ENCODE data around the gene AICDA.
"Not testable (repeated sequence)": the region's sequence is repeated elsewhere in the genome, so short reads cannot be mapped to it uniquely, and the experiment has no call there.

Gene AICDA

DNA sequence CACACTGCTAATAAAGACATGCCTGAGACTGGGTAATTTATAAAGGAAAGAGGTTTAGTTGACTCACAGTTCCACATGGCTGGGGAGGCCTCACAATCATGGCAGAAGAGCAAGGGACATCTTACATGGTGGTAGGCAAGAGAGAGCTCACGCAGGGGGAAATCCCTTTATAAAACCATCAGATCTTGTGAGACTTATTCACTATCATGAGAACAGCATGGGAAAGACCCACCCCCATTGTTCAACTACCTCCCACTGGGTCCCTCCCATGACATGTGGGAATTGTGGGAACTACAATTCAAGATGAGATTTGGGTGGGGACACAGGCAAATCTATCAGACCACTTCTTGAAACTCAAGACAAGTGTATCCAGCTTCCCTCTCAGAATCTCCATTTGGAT is 1.2 kb upstream of the AICDA start:
- DNase-seq (ENCODE audit: low read depth in 3 of 3) = not testable (repeated sequence)

DNA sequence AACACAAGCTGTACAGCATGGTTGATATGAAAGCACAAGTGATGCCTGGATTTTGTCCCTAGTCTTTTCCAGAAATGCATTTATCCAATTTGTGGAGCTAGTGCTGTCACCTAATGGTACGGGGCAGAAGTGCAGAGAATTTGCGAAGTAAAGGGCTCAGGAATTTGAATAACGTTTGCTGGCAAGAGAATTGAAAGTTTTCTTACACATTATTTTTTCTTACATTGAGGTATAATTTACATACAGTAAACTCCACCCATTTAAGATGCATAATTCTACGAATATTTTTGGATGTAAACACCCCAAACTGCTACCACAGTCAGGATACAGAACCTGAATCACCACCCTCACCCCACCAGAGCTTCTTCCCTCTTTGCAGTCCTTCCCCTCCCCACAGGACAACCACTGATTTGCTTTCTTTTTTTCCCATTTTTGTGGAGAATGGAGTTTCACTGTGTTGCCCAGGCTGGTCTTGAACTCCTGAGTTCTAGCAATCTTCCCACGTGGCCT is 3.5 kb downstream of the AICDA start:
- no peak for DNase-seq (ENCODE audit: low read depth in 3 of 3)

DNA sequence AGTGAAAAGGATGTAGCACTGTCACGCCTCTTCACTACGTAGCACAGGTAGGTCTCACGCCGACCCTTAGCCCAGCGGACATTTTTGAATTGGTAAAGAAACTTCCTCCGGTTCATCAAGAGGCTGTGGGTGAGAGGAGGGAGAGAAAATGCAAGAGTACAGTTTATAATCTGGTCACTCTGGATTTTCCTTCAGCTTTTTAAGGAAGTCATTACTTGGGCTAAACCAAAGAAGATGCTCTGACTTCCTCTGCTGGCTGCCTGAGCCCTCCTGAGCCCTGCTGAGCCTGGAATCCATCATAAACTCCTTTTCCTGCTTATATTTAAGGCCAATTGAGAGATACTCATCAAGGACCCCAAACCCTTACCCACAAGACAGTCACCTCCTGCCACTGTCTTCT is 5.8 kb downstream of the AICDA start:
- no peak for DNase-seq (ENCODE audit: low read depth in 3 of 3)

DNA sequence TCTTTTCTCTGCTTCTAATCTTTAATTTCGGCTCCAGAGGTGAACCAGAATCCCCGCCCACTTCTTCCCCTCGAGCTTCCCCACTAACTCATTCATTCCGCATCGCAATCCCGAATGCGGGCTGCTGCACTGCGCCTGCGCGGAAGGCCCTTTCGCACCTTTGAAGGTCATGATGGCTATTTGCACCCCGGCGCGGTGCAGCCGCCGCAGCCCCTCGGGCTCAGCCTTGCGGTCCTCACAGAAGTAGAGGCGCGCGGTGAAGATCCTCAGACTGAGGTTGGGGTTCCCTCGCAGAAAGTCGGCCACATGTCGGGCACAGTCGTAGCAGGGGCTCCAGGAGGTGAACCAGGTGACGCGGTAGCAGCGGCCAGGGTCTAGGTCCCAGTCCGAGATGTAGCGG is 7.6 kb downstream of the AICDA start:
- no peak for DNase-seq (ENCODE audit: low read depth in 3 of 3)

DNA sequence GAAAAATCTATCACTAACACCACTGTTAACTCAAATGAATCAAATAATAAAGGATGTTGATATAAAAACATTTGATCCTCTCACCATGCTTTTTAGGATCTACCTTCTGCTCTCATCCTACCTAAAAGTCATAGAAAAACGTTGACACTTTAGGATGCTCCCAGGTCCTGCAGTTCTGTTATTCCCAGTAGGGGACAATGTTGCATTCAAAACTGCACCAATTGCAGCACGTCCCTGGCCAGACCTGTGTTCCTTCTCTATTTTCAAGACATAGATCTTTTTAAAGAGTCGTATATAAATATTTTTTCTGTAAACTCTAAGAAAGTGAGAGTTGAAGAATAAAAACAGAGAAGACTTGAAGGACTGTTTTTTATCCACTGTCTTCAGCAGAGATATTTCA is 8.8 kb downstream of the AICDA start:
- DNase-seq (ENCODE audit: low read depth in 3 of 3) = no peak

DNA sequence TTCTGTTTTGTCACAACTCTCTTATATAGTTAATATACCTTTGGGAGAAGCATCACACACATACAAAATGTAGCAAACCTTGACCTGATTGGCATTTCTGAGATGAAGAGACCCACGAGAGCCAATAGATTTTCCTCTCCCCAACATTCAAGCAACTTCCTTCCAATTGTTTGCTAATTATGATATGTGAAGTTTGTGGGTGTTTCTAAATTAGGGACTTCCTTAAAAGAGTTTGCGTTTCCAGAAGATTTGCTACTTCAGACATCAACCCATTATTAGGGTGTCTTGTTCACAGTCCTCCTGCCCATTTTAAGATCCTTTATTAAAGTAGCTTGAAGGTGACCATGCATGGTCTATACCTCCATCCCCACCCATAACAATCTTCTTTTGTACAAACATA is 9.4 kb downstream of the AICDA start:
- DNase-seq (ENCODE audit: low read depth in 3 of 3) = no peak

DNA sequence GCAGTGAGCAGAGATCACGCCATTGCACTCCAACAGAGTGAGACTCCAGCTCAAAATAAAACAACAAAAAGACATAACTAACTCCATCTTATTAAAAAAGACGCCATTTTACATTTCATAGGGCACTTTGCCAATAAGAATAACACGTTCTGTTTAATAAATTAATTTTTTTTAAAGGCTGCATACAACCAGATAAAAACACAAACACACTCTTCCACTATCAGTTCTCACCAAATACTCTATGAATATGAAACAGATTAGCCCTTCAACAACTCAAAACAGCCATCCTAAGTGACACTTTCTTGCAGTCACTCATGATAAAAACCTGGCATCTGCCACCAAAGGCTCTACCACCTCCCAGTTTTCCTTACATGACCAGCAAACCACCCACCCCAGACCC is 16.1 kb downstream of the AICDA start:
- no peak for DNase-seq (ENCODE audit: low read depth in 3 of 3)

DNA sequence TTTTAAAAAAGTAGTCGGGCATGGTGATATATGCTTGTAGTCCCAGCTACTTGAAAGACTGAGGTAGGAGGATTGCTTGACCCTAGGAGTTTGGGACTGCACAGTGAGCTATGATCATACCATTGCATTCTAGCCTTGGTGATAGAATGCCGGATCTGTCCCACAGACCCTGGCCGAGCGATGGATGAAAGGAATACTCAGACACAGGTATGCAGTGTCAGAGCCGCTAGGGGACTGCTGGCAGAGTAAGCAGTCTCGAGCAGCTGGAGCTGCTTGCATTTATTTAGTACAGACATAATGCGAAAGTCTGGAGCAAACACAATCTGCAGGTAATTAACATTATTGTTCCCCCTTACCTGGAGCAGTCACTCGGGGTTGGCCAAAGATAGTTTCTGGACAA is 18.6 kb downstream of the AICDA start:
- DNase-seq (ENCODE audit: low read depth in 3 of 3) = no peak

DNA sequence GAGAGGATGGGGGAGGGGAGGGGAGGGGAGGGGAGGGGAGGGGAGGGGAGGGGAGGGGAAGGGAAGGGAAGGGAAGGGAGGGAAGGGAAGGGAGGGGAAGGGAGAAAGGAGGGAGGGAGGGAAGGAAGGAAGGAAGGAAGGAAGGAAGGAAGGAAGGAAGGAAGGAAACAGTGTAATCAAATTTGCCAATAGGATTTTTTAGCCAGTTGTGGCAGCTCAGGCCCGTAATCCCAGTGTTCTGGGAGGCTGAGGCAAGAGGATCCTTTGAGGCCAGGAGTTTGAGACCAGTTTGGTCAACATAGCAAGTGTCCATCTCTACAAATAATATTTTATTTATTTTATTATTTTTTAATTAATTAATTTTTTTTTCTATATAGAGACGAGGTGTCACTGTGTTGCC is 19.4 kb downstream of the AICDA start:
- DNase-seq (ENCODE audit: low read depth in 3 of 3) = no peak

DNA sequence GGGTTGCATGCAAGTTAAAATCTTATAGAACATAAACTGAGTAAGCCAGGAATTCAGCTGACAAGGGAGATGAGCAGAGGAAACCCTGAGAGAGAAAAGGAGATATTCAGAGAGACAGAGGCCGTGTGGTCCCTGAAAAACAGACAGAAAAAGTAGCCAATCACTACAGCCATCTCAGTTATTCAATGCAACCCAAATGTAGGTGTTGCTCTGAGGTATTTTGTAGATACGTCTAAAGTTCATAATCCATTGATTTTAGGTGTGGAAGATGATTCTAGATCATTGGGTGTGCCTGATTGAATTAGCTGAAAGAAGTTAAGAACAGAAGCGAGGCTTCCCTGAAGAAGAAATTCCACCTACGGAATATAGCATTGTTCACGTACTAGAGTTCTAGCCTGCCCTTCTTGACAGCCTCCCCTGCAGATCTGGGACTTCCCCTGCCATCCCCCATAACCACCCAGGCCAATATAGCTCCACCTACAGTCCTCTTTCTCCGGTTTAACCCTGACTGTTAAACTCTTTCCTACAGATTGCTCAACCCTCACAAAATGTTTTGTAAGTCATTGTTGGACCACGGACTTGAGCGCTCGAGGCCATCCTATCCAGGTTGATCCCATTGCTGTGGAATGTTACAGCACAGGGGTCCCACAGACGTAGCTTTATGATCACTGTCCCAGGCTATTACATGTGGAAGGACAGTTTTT is 21.7 kb downstream of the AICDA start:
- no peak for DNase-seq (ENCODE audit: low read depth in 3 of 3)

DNA sequence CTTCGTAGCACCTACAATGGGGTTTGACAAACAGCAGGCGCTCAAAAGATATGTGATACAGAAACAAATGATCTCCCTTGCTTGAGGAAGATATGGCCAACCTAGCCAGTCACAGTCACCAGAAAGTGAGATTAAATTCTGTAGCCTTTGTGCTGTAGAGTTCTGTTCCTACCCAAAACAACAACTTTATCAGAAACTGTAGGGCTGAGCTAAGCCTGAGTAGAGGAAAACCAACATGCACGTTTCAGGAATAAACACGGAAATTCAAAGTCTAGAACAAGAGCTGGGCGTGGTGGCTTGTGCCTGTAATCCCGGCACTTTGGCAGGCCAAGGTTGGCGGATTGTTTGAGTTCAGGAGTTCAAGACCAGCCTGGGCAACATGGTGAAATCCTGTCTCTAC is 23.0 kb downstream of the AICDA start:
- DNase-seq (ENCODE audit: low read depth in 3 of 3) = no peak

DNA sequence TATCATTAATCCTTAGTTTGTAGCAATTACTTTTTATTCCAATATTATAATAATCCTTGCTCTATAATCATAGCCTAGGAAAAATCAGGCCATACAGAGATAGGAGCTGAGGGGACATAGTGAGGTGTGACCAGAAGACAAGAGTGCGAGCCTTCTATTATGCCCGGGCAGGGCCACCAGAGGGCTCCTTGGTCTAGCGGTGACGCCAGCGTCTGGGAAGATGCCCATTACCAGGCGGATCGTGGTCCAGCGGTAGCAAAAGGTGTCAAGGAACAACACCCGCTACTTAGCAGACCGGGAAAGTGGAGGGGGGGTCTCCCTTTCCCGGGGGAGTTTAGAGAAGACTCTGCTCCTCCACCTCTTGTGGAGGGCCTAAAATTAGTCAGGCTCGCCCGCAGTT is 28.2 kb downstream of the AICDA start:
- not testable (repeated sequence) for DNase-seq (ENCODE audit: low read depth in 3 of 3)

DNA sequence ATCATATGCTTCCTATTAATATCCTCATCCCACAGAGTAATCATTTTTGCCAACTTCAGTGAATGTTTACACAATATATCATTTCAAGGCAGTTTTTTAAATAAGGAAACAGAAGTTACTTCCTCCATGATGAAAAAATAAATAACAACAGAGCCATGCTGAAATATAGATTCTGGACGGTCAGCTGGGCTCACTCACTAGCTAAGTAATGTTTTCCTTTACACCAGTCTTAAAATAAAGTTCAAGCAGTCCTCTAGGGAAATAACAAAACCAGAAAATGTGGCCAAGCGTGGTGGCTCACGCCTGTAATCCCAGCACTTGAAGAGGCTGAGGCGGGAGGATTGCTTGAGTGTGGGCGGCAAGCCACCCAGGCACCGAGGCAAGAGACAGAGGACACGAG is 28.7 kb downstream of the AICDA start:
- no peak for DNase-seq (ENCODE audit: low read depth in 3 of 3)

DNA sequence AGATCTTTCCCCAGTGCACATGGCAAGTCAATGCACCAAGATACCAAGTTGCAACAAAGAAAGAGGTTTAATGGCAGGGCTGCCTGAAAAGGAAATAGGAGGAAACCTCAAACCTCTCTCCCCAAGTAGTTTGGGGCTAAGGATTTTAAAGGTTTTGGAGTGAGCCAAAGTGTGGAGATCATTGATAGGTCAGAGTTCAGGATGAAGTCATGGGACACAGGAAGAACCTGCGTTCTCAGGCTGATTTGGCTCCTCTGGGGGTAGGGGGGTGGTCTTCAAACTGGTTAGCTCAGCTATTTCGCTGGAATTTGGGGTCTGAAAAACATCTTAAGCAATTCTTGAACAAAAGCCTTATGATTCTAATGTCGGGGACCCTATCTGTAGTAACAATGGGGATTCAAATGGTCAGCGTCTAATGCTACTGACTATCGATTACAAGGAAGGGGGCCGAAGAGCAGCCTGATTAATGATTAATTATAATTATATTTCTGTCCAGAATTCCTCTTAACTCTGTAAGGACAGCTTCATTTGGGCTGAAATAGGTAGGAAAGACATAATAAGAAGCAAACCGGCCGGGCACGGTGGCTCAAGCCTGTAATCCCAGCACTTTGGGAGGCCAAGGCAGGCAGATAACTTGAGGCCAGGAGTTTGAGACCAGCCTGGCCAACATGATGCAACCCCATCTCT is 31.4 kb downstream of the AICDA start:
- DNase-seq (ENCODE audit: low read depth in 3 of 3) = no peak

DNA sequence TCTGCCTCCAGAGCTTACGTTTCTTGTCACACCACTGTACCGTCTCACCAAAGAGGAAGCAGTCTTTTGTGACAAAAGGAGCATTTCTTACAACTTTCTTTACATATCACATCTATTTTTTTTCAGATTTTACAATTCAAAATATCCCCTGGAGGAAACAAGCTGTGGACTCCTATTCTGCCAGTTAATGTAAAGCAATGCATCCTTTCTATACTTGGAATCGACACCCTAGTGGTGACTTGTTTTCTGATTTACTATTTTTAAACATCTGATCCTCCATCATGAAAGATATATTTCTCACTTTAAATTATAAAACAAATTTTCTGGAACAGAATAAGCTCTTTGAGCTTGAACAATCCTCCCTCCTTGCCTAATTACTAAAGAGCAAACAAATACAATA is 34.8 kb downstream of the AICDA start:
- DNase-seq (ENCODE audit: low read depth in 3 of 3) = no peak

DNA sequence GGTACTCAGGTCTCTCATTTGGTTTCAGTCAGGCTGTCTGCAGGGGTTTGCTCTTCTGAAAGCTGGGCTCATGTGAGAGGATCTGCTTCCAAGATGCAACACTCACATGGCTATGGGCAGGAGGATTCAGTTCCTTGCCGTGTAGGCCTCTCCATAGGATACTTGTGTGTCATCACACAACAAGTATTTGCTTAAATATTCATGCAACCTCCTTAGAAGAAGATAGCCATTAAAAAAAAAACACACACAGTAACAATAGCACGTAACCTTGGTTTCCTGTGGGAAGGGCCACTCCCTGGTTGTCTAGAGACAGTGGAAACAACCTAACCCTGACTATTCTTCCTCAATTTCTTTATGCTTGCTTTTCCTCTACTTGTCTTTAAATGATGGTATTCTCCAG is 40.2 kb downstream of the AICDA start:
- no peak for DNase-seq (ENCODE audit: low read depth in 3 of 3)

DNA sequence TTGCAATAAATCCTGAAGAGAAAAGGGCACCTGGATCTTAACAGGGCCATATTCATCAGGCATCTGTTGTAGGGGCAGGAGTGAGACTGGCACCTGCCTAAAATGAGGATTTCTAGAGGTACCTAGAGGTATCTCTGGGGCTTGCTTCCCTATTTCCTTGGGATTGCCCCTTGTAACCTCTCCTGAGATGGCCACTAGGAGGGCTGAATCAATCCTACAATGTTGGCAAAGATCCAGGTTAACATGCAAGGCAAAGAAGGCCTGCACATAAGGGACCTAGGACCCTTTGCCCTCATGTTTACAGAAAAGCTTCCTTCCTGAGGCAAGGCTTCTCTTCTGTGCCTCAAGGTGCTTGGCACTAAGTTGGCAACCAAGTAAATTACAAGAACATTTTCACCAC is 46.1 kb downstream of the AICDA start:
- no peak for DNase-seq (ENCODE audit: low read depth in 3 of 3)

DNA sequence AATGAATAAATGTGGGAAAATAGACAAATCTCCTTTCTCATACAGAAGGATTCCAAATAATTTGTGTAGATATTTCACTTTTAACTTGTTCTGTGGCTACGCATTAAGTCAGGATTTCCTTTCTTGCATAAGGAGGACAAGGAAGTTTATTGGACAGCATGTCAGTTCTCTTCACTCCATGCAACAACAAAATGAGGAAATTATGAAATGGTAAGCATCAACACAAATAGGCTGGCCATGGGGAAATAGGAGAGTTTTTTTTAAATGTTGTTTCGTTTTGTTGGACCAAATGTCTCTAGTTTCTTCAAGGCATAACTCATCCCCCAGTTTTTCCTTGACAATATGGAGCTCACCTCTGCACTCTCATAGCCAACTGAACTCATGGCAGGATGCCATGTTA is 46.6 kb downstream of the AICDA start:
- not testable (repeated sequence) for DNase-seq (ENCODE audit: low read depth in 3 of 3)

DNA sequence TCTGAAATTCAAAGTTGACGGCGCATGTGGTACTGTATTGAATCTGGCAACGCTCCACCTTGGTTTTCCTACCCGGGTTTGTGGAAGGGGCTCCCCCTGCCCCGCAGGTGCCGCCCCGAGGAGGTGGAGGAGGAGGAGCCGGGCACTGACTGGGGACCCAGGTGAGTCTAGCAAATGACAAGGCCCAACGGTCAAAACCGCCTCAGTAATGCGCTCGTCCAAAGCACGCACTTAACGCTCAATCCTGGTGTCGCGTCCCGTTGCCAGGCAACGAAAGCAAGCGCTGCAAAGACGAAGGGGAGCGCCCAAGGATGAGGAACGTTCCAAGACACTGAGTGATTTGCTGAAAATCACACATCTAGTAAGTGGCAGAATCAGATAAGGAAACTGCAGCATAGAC is 48.0 kb downstream of the AICDA start:
- DNase-seq (ENCODE audit: low read depth in 3 of 3) = no peak

DNA sequence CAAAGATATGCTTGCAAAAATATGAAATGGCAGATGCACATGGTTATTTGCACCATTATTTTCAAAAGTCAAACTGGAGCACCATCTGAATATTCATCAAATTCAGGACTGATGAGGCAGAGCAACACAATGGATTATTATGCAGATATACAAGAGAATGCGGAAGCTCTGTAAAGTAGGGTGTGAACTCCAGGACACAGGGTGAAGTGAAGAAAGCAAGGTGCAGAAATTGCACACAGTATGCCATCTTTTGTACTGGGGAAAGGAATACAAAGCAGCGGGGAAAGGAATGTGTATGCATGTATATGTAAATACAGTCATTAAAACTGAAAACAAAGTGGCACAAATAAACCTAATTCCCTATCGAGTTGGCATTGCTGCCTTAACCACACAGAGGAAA is 49.3 kb downstream of the AICDA start:
- DNase-seq (ENCODE audit: low read depth in 3 of 3) = no peak

DNA sequence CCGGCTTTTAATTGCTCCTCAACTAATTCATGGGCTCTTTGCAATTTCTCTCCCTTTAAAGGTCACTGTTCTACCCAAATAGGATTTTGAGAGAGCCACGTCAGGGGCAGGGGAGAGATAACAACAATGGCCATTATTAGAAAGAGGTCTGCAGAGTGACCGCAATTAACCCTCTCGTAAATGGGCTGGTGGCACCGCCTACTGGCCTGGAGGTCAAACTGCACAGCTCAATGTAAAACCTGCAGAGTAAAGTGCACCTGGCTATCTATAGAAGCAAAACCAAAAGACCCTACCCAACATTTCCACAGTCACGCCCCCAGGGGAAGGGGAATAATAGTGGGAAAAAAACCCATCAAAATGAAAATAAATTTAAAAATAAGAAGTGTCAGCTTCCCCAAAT is 50.3 kb downstream of the AICDA start:
- DNase-seq (ENCODE audit: low read depth in 3 of 3) = no peak

DNA sequence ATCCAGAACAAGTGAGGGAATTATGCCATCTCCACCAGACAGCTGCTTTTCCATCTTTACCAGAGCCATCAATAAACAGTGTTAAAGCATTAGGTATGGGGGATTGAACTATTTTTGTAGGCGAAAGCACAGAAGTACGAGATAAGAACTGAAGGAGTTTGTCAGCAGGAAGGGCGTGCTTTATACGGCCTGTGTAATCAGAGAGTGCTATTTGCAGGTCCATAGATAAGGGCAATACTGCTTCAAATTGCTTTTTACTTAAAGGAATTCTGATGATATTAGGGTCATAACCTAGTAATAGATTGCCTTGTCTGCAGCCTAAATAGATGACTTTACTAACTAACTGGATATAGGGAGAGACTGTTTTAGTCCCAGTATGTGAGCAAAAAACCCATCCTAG is 51.6 kb downstream of the AICDA start:
- DNase-seq (ENCODE audit: low read depth in 3 of 3) = no peak

DNA sequence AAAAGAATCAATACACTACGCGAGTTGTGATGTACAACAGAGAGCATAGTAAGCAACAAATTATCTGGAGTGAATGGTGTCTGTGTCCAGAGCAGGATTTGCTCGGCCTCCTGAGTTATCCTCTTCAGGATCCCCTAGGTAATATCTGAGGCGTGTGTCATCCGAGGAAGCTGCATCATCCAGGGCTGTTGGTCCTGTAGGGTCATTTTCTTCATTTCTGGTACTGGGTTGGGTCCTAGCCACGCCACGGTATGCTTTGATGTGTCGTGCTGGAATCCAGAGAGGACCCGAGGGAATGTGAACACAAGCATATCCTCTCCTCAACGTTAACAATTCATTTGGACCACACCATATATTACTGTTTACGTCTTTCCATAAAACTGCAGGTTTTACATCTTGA is 53.0 kb downstream of the AICDA start:
- DNase-seq (ENCODE audit: low read depth in 3 of 3) = no peak

All from stimulated activated CD4-positive, alpha-beta T cell treated with anti-CD3 and anti-CD28 coated beads, TNF-alpha, amount 100 ng/mL, for 4 hours (primary cell).